ENCODE data around the gene LIPT1.
"Not testable (repeated sequence)": the region's sequence is repeated elsewhere in the genome, so short reads cannot be mapped to it uniquely, and the experiment has no call there.

LIPT1 gene

GRCh38 chr2:99171377-99172140, 16.8 kb downstream of the LIPT1 start:
- no peak for DNase-seq (ENCODE audit: low read depth in 2 of 2)

- peak; percentile 78 to 82 for DNase-seq (ENCODE audit: low read depth in 2 of 2)
These were observed 26.2 kb downstream of the LIPT1 start, which contains the start of the genes MITD1 and MRPL30 for GRCh38 chr2:99180755-99181623. Gene MITD1, minus strand, starts transcription at chr2:99181058. Its CDS starts 77 bp downstream, at chr2:99180981. Gene MRPL30, plus strand, starts transcription at chr2:99181184. Its CDS starts 5,020 bp downstream, at chr2:99186204.

DNA sequence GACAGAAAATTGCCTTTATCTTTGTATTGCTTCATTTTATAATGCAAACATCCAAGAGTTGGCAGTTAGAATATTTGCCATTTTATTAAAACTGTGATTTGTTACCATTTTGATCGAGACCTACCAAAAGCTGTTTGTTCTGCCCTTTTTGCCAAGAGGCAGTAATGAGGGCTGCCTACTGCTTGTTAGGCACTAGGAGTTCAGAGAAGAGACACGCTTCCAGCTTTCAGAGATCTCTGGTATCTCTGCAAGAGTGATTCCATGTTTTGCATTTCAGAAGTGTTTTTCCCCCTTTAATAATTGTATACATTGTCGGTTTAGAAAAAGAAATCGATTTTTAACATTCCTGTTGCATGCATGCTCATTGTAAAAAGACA, 26.8 kb downstream of the LIPT1 start:
- no peak for DNase-seq (ENCODE audit: low read depth in 2 of 2)

- DNase-seq (ENCODE audit: low read depth in 2 of 2), result no peak
These were observed 28.3 kb downstream of the LIPT1 start for GRCh38 chr2:99183025-99183424.

DNA sequence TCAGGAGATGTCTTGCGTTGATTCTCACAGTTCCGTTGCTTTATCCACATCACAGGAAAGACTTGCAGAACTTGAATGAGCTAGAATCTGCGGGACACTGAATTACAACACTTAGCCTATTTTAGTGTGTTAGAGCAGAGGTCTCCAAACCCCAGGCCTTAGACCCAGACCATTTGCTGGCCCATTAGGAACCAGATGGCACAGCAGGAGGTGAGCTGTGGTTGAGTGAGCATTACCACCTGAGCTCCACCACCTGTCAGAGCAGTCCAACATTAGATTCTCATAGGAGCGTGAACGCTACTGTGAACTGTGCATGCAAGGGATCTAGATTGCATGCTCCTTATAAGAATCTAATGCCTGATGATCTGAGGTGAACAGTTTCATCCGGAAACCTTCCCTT, 30.0 kb downstream of the LIPT1 start:
- DNase-seq (ENCODE audit: low read depth in 2 of 2), result no peak

- no peak for DNase-seq (ENCODE audit: low read depth in 2 of 2)
These were observed 32.2 kb downstream of the LIPT1 start for GRCh38 chr2:99187011-99187410.

DNA sequence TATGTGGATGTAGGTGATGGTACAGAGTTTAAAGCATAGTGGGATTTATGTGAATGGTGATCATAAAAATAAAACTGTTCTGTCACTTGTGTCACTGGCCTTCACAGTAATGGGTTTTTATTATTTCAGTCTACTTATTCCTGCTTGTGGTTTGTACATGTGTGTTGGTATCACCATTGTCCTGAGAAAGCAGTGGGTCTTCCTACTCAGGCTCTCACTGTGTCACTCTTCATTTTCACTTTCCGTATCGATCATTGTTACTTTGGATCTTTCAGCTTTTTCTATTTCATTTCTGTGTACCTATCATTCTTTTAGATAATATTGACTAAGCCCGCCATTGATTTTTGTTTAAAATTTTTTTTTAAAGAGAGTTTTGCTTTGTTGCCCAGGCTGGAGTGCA, 33.6 kb downstream of the LIPT1 start:
- no peak for DNase-seq (ENCODE audit: low read depth in 2 of 2)

- DNase-seq (ENCODE audit: low read depth in 2 of 2), result no peak
These were observed 35.8 kb downstream of the LIPT1 start for GRCh38 chr2:99190548-99190947.

- DNase-seq (ENCODE audit: low read depth in 2 of 2), result not testable (repeated sequence)
These were observed 37.6 kb downstream of the LIPT1 start for GRCh38 chr2:99192364-99192763.

- no peak for DNase-seq (ENCODE audit: low read depth in 2 of 2)
These were observed 43.5 kb downstream of the LIPT1 start for GRCh38 chr2:99198103-99198841.

- DNase-seq (ENCODE audit: low read depth in 2 of 2), result no peak
These were observed 45.5 kb downstream of the LIPT1 start for GRCh38 chr2:99200076-99200800.

DNA sequence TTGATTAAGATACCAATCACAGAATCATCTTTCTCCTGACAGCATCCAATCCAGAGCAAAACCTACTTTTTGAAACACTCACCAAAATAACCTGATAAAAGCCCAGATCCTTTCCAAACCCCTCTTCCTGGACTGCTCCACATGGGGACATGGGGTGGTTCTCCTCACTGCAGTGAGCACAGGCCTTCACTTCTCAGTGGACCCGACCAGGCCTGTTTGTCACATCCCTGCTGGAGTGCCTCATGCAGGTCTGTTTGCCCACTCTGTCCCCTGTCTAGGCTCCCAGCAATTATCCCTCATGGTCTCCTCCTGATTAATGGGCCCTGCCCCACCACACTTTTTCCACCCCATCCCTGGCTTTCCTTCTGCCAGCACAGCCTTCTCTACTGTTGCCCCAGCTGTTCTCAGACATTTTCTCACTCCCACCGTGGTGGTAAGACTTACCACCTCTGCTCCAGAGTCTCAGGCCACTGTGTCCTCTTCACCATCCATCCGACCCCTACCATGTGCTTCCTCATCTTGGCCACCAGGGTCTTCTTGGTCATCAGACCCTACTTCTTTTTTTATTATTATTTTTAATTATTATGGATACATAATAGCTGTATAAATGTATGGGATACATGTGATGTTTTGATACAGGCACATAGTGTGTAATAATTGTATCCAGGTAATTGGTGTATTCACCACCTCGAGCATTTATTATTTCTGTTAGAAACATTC, 47.4 kb downstream of the LIPT1 start:
- DNase-seq (ENCODE audit: low read depth in 2 of 2), result no peak

- DNase-seq (ENCODE audit: low read depth in 2 of 2), result no peak
These were observed 50.7 kb downstream of the LIPT1 start for GRCh38 chr2:99205491-99205890.

Measured in stimulated activated CD8-positive, alpha-beta memory T cell treated with anti-CD3 and anti-CD28 coated beads, Interleukin-7, amount 100 ng/mL, for 1 hour (primary cell).